Measurements from ENCODE around the gene ATOH8. TPM values are rescaled to one million over a fixed set of nuclear protein-coding genes. Genes with fewer than 3 reads are reported as not detected.

Gene ATOH8
- total and polyA plus RNA-seq, 2 donors from 2014 or later = 11.2 to 18.6 TPM

GRCh38 chr2:85787981-85788340 lies 34.2 kb downstream of the ATOH8 start:
- FAIRE-seq = no peak
- peaks cover 0 to 11% (median 3%) of the 10 kb centered on the region in 3 donors for H3K4me1 ChIP-seq (ENCODE audit: control insufficient read depth in 2 of 3, insufficient read depth in 2 of 3, low read depth in 1 of 3, low read length in 3 of 3)

GRCh38 chr2:85788603-85789002 lies 34.8 kb downstream of the ATOH8 start:
- no peak for TF ChIP-seq CTCF (IDR thresholded peaks at IDR 0.05; ENCODE audit: borderline replicate concordance, extremely low read depth, insufficient read depth)
- Histone ChIP-seq H3K4me1 (ENCODE audit: control insufficient read depth in 2 of 3, insufficient read depth in 2 of 3, low read depth in 1 of 3, low read length in 3 of 3) (peaks cover 0 to 11% (median 3%) of the 10 kb centered on the region in 3 donors), H3K9ac (ENCODE audit: low read length in 3 of 3) (no peak overlapping the region), H3K27ac (ENCODE audit: low read depth in 2 of 2, low read length in 2 of 2) (no peak overlapping the region), H3K27me3 (ENCODE audit: control insufficient read depth, insufficient read depth, low read length) (no peaks in the 10 kb centered on the region), H3K9me3 (ENCODE audit: control insufficient read depth in 2 of 3, insufficient read depth in 1 of 3, low read length in 3 of 3) (no peaks in the 10 kb centered on the region), H3K4me3 (ENCODE audit: low read length in 3 of 3) (no peak overlapping the region), H3K36me3 (ENCODE audit: control insufficient read depth in 2 of 3, insufficient read depth in 3 of 3, low read length in 3 of 3) (no peaks in the 10 kb centered on the region)
- FAIRE-seq = no peak
- DNase-seq = peak in 1 of 5 donors; percentile 27
- intact Hi-C loops (cut with DNase I) = no loop called here

More at GRCh38 chr2:85787981-85788340, 34.2 kb downstream of the ATOH8 start:
- H3K27me3 ChIP-seq (ENCODE audit: control insufficient read depth, insufficient read depth, low read length) = no peaks in the 10 kb centered on the region
- peak in 1 of 5 donors; percentile 58 for DNase-seq
- H3K9me3 ChIP-seq (ENCODE audit: control insufficient read depth in 2 of 3, insufficient read depth in 1 of 3, low read length in 3 of 3) = no peaks in the 10 kb centered on the region
- no peak overlapping the region for H3K4me3 ChIP-seq (ENCODE audit: low read length in 3 of 3)
- no peak overlapping the region for H3K9ac ChIP-seq (ENCODE audit: low read length in 3 of 3)
- TF ChIP-seq CTCF (IDR thresholded peaks at IDR 0.05; ENCODE audit: borderline replicate concordance, extremely low read depth, insufficient read depth) = no peak
- H3K27ac ChIP-seq (ENCODE audit: low read depth in 2 of 2, low read length in 2 of 2) = no peak overlapping the region
- H3K36me3 ChIP-seq (ENCODE audit: control insufficient read depth in 2 of 3, insufficient read depth in 3 of 3, low read length in 3 of 3) = no peaks in the 10 kb centered on the region
- intact Hi-C loops (cut with DNase I) = no loop called here

GRCh38 chr2:85789271-85789670 lies 35.5 kb downstream of the ATOH8 start:
- Histone ChIP-seq H3K9me3 (ENCODE audit: control insufficient read depth in 2 of 3, insufficient read depth in 1 of 3, low read length in 3 of 3) (no peaks in the 10 kb centered on the region), H3K4me3 (ENCODE audit: low read length in 3 of 3) (no peak overlapping the region), H3K4me1 (ENCODE audit: control insufficient read depth in 2 of 3, insufficient read depth in 2 of 3, low read depth in 1 of 3, low read length in 3 of 3) (peaks cover 0 to 14% (median 3%) of the 10 kb centered on the region in 3 donors), H3K9ac (ENCODE audit: low read length in 3 of 3) (no peak overlapping the region), H3K27ac (ENCODE audit: low read depth in 2 of 2, low read length in 2 of 2) (no peak overlapping the region), H3K27me3 (ENCODE audit: control insufficient read depth, insufficient read depth, low read length) (no peaks in the 10 kb centered on the region), H3K36me3 (ENCODE audit: control insufficient read depth in 2 of 3, insufficient read depth in 3 of 3, low read length in 3 of 3) (no peaks in the 10 kb centered on the region)
- no peak for DNase-seq
- no peak for TF ChIP-seq CTCF (IDR thresholded peaks at IDR 0.05; ENCODE audit: borderline replicate concordance, extremely low read depth, insufficient read depth)
- intact Hi-C loops (cut with DNase I) = no loop called here
- FAIRE-seq = no peak

GRCh38 chr2:85790032-85790431 lies 36.2 kb downstream of the ATOH8 start:
- no peak overlapping the region for H3K4me3 ChIP-seq (ENCODE audit: low read length in 3 of 3)
- no peak for FAIRE-seq
- intact Hi-C loops (cut with DNase I) = no loop called here
- H3K4me1 ChIP-seq (ENCODE audit: control insufficient read depth in 2 of 3, insufficient read depth in 2 of 3, low read depth in 1 of 3, low read length in 3 of 3) = peaks cover 0 to 17% (median 3%) of the 10 kb centered on the region in 3 donors
- no peaks in the 10 kb centered on the region for H3K27me3 ChIP-seq (ENCODE audit: control insufficient read depth, insufficient read depth, low read length)
- peak in 1 of 5 donors; percentile 30 for DNase-seq
- no peak overlapping the region for H3K9ac ChIP-seq (ENCODE audit: low read length in 3 of 3)
- no peaks in the 10 kb centered on the region for H3K36me3 ChIP-seq (ENCODE audit: control insufficient read depth in 2 of 3, insufficient read depth in 3 of 3, low read length in 3 of 3)
- TF ChIP-seq CTCF (IDR thresholded peaks at IDR 0.05; ENCODE audit: borderline replicate concordance, extremely low read depth, insufficient read depth) = no peak
- no peaks in the 10 kb centered on the region for H3K9me3 ChIP-seq (ENCODE audit: control insufficient read depth in 2 of 3, insufficient read depth in 1 of 3, low read length in 3 of 3)
- H3K27ac ChIP-seq (ENCODE audit: low read depth in 2 of 2, low read length in 2 of 2) = no peak overlapping the region
